Liver (tissue), 9 donors: ENCODE results near the gene ETV3L. TPM values are rescaled to one million over a fixed set of nuclear protein-coding genes. Genes with fewer than 3 reads are reported as not detected.
"Not testable (repeated sequence)": the region's sequence is repeated elsewhere in the genome, so short reads cannot be mapped to it uniquely, and the experiment has no call there.

ENCODE experiments used
- DNase-seq: peaks from one replicate; pipeline ENCODE4 v3.0.0-alpha.2; 2017; ENCODE audit warnings: low spot score
- H3K27ac ChIP-seq, 2 donors: one replicate each; pipeline ENCODE4 v1.7.0; 2013; ENCODE audit warnings: inconsistent platforms in 2 of 2, low read length in 2 of 2, control low read depth in 1 of 2, low read depth in 1 of 2, mild to moderate bottlenecking in 1 of 2
- H3K27me3 ChIP-seq, 4 donors: one replicate each; pipeline versions ENCODE4 v1.6.1 to v1.7.0; 2013; ENCODE audit warnings: low read length in 3 of 4, inconsistent platforms in 1 of 4, mild to moderate bottlenecking in 1 of 4, moderate library complexity in 1 of 4; ENCODE audit not compliant: control insufficient read depth in 4 of 4, insufficient read depth in 4 of 4
- H3K36me3 ChIP-seq, 4 donors: one replicate each; pipeline versions ENCODE4 v1.6.1 to v1.7.0; 2013; ENCODE audit warnings: low read length in 3 of 4, mild to moderate bottlenecking in 3 of 4, low read depth in 1 of 4, moderate library complexity in 1 of 4; ENCODE audit not compliant: control insufficient read depth in 4 of 4, insufficient read depth in 3 of 4
- H3K4me1 ChIP-seq, 4 donors: one replicate each; pipeline versions ENCODE4 v1.6.1 to v1.7.0; 2013; ENCODE audit warnings: low read length in 3 of 4, mild to moderate bottlenecking in 3 of 4, moderate library complexity in 1 of 4; ENCODE audit not compliant: control insufficient read depth in 4 of 4, insufficient read depth in 4 of 4
- H3K4me3 ChIP-seq, 3 donors: one replicate each; pipeline versions ENCODE4 v1.6.1 to v1.7.0; 2013; ENCODE audit warnings: low read length in 3 of 3, control low read depth in 1 of 3, low read depth in 1 of 3, mild to moderate bottlenecking in 1 of 3
- H3K9ac ChIP-seq, 2 donors: one replicate each; pipeline ENCODE4 v1.7.0; 2013; ENCODE audit warnings: low read length in 2 of 2, mild to moderate bottlenecking in 2 of 2, moderate library complexity in 2 of 2, control low read depth in 1 of 2, low read depth in 1 of 2
- H3K9me3 ChIP-seq, 4 donors: one replicate each; pipeline versions ENCODE4 v1.6.1 to v1.7.0; 2013; ENCODE audit warnings: low read length in 3 of 4; ENCODE audit not compliant: control insufficient read depth in 4 of 4
- EGR1 ChIP-seq, 2 donors: IDR thresholded peaks; 2 replicates each; pipeline ENCODE4 v1.6.1; 2016 to 2018; ENCODE audit warnings: antibody characterized with exemption in 2 of 2, low read depth in 2 of 2
- FOXA1 ChIP-seq: IDR thresholded peaks from 2 replicates; pipeline ENCODE4 v1.6.1; 2016; ENCODE audit warnings: antibody characterized with exemption
- FOXA2 ChIP-seq: IDR thresholded peaks from 2 replicates; pipeline ENCODE4 v1.6.1; 2016; ENCODE audit warnings: antibody characterized with exemption
- GABPA ChIP-seq, 2 donors: IDR thresholded peaks in 1 of 2; conservative IDR thresholded peaks in 1 of 2; 2 replicates each; pipeline ENCODE4 v1.6.1; 2016; ENCODE audit warnings: antibody characterized with exemption in 2 of 2, mild to moderate bottlenecking in 1 of 2, moderate library complexity in 1 of 2
- HNF4A ChIP-seq, 2 donors: conservative IDR thresholded peaks; 2 replicates each; pipeline ENCODE4 v1.6.1; 2016; ENCODE audit warnings: antibody characterized with exemption in 2 of 2, mild to moderate bottlenecking in 2 of 2
- HNF4G ChIP-seq: IDR thresholded peaks from 2 replicates; pipeline ENCODE4 v1.6.1; 2016; ENCODE audit warnings: antibody characterized with exemption
- NR2F2 ChIP-seq: IDR thresholded peaks from 2 replicates; pipeline ENCODE4 v1.6.1; 2016; ENCODE audit warnings: antibody characterized with exemption
- RAD21 ChIP-seq, 2 donors: IDR thresholded peaks; 2 replicates each; pipeline ENCODE4 v1.6.1; 2016; ENCODE audit warnings: antibody characterized with exemption in 2 of 2, mild to moderate bottlenecking in 2 of 2
- RXRA ChIP-seq, 2 donors: IDR thresholded peaks; 2 replicates each; pipeline ENCODE4 v1.6.1; 2017 to 2018; ENCODE audit warnings: antibody characterized with exemption in 2 of 2, mild to moderate bottlenecking in 1 of 2
- SP1 ChIP-seq: IDR thresholded peaks from 2 replicates; pipeline ENCODE4 v1.6.1; 2018; ENCODE audit warnings: antibody characterized with exemption, mild to moderate bottlenecking
- TAF1 ChIP-seq: conservative IDR thresholded peaks from 2 replicates; pipeline ENCODE4 v1.6.1; 2016; ENCODE audit warnings: antibody characterized with exemption, mild to moderate bottlenecking
- YY1 ChIP-seq: IDR thresholded peaks from 2 replicates; pipeline ENCODE4 v1.6.1; 2016; ENCODE audit warnings: antibody characterized with exemption, mild to moderate bottlenecking
- WGBS: extraction: QIAGEN DNeasy Blood & Tissue Kit; methylation state at CpG from one replicate; pipeline ENCODE4 v1.1.7; 2013; 5-methylcytosine and 5-hydroxymethylcytosine counted together
- polyA plus RNA-seq, 2 donors: library from polyadenylated mRNA; stranded (reverse) in 1 of 2; unstranded in 1 of 2; fragments of 200-250 nt in 1 of 2; fragments of >200 nt in 1 of 2; fragmentation: Nextera tagmentation in 1 of 2; extraction: Ambion mirVana in 1 of 2; gene quantifications; one replicate each; pipeline versions ENCODE4 v1.2.1 to v1.2.3, GENCODE V29; 2013 to 2015
- total RNA-seq, 2 donors: library from RNA; depleted of rRNA; stranded (reverse); fragments of >200 nt; gene quantifications; one replicate each; pipeline ENCODE4 v1.2.3, GENCODE V29; 2014
- TF ChIP-seq, protein P1 (sequence below): IDR thresholded peaks from 2 replicates; pipeline ENCODE4 v1.6.1; 2016; ENCODE audit warnings: antibody characterized with exemption, mild to moderate bottlenecking
- TF ChIP-seq, protein P2 (sequence below): IDR thresholded peaks from 2 replicates; pipeline ENCODE4 v1.6.1; 2016; ENCODE audit warnings: antibody characterized with exemption
- TF ChIP-seq, protein P3 (sequence below): fragments of 150-350 bp; IDR thresholded peaks from 2 replicates; pipeline ENCODE4 v1.5.1; 2017; ENCODE audit warnings: improper control_type of control experiment, low read depth, low read length; ENCODE audit not compliant: missing input control
- TF ChIP-seq, protein P4 (sequence below): IDR thresholded peaks from 2 replicates; pipeline ENCODE4 v1.6.1; 2016; ENCODE audit warnings: antibody characterized with exemption
- donor health status: healthy.
- donor health status: healthy.
- donor health status: healthy.
- donor health status: healthy.
- donor health status: healthy.

The ETV3L gene
- total and polyA plus RNA-seq, 4 donors: not detected

DNA sequence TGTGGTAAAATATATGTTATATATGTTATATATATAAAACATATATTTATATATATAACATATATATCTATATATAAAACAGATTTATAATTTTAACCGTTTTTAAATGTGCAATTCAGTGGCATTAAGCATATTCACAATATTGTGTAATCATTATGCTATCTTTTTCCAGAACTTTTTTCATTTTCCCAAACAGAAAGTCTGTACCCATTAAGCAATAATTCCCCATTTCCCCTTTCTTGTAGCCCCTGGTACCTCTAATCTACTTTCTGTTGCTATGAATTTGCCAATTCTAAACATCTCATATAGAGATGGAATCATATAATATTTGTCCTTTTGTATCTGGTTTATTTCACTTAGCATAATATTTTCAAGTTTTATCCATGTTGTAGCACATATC, 43.3 kb downstream of the ETV3L start:
- H3K36me3 ChIP-seq: no peaks in the 10 kb centered on the region
- peaks cover 0 to 7% (median 3%) of the 10 kb centered on the region in 4 donors for H3K9me3 ChIP-seq
- no peaks in the 10 kb centered on the region for H3K4me1 ChIP-seq
- H3K4me3 ChIP-seq: no peak overlapping the region
- TF ChIP-seq, protein P1, sequence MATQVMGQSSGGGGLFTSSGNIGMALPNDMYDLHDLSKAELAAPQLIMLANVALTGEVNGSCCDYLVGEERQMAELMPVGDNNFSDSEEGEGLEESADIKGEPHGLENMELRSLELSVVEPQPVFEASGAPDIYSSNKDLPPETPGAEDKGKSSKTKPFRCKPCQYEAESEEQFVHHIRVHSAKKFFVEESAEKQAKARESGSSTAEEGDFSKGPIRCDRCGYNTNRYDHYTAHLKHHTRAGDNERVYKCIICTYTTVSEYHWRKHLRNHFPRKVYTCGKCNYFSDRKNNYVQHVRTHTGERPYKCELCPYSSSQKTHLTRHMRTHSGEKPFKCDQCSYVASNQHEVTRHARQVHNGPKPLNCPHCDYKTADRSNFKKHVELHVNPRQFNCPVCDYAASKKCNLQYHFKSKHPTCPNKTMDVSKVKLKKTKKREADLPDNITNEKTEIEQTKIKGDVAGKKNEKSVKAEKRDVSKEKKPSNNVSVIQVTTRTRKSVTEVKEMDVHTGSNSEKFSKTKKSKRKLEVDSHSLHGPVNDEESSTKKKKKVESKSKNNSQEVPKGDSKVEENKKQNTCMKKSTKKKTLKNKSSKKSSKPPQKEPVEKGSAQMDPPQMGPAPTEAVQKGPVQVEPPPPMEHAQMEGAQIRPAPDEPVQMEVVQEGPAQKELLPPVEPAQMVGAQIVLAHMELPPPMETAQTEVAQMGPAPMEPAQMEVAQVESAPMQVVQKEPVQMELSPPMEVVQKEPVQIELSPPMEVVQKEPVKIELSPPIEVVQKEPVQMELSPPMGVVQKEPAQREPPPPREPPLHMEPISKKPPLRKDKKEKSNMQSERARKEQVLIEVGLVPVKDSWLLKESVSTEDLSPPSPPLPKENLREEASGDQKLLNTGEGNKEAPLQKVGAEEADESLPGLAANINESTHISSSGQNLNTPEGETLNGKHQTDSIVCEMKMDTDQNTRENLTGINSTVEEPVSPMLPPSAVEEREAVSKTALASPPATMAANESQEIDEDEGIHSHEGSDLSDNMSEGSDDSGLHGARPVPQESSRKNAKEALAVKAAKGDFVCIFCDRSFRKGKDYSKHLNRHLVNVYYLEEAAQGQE: no peak
- TF ChIP-seq FOXA2 (no peak), HNF4G (no peak), SP1 (no peak), RXRA (IDR thresholded peaks at IDR 0.05) (no peak), EGR1 (IDR thresholded peaks at IDR 0.05; ENCODE audit: low read depth in 2 of 2) (no peak), GABPA (IDR thresholded peaks at IDR 0.05 in 1 of 2, conservative IDR thresholded peaks at IDR 0.05 in 1 of 2) (no peak), FOXA1 (no peak), RAD21 (IDR thresholded peaks at IDR 0.05) (no peak), TAF1 (no peak), HNF4A (conservative IDR thresholded peaks at IDR 0.05) (no peak), NR2F2 (no peak), YY1 (no peak)
- TF ChIP-seq, protein P2, sequence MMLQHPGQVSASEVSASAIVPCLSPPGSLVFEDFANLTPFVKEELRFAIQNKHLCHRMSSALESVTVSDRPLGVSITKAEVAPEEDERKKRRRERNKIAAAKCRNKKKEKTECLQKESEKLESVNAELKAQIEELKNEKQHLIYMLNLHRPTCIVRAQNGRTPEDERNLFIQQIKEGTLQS: no peak
- TF ChIP-seq, protein P3, sequence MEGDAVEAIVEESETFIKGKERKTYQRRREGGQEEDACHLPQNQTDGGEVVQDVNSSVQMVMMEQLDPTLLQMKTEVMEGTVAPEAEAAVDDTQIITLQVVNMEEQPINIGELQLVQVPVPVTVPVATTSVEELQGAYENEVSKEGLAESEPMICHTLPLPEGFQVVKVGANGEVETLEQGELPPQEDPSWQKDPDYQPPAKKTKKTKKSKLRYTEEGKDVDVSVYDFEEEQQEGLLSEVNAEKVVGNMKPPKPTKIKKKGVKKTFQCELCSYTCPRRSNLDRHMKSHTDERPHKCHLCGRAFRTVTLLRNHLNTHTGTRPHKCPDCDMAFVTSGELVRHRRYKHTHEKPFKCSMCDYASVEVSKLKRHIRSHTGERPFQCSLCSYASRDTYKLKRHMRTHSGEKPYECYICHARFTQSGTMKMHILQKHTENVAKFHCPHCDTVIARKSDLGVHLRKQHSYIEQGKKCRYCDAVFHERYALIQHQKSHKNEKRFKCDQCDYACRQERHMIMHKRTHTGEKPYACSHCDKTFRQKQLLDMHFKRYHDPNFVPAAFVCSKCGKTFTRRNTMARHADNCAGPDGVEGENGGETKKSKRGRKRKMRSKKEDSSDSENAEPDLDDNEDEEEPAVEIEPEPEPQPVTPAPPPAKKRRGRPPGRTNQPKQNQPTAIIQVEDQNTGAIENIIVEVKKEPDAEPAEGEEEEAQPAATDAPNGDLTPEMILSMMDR: no peak
- TF ChIP-seq, protein P4, sequence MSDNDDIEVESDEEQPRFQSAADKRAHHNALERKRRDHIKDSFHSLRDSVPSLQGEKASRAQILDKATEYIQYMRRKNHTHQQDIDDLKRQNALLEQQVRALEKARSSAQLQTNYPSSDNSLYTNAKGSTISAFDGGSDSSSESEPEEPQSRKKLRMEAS: no peak
- DNase-seq: no peak
- H3K27ac ChIP-seq: no peak overlapping the region
- 73% methylated on average over 1 of the region's 1 CpG for WGBS
- H3K27me3 ChIP-seq: no peaks in the 10 kb centered on the region
- no peak overlapping the region for H3K9ac ChIP-seq

DNA sequence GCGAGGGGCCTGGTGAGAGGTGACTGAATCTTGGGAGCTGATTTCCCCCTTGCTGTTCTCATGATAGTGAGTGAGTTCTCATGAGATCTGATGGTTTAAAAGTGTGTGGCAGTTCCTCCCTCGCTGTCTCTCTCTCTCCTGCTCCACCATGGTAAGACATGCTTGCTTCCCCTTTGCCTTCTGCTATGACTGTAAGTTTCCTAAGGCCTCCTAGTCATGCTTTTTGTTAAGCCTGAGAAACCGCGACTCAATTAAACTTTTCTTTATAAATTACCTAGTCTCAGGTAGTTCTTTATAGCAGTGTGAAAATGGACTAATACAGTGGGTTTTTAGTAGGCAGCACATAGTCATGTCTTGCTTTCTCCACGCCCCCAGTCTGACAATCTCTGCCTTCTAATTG, 43.9 kb downstream of the ETV3L start:
- 88% methylated on average over 5 of the region's 5 CpGs for WGBS
- H3K4me3 ChIP-seq, H3K9ac ChIP-seq, H3K27ac ChIP-seq, H3K27me3 ChIP-seq, H3K36me3 ChIP-seq, DNase-seq, H3K4me1 ChIP-seq, H3K9me3 ChIP-seq: not testable (repeated sequence)
